T-helper 22 cell (primary cell): Measurements from ENCODE around the gene AKAP12.

Experiments used
- DNase-seq: peaks from one replicate; pipeline ENCODE4 v3.0.0-alpha.2; 2020; ENCODE audit warnings: low read depth

AKAP12 gene

DNA sequence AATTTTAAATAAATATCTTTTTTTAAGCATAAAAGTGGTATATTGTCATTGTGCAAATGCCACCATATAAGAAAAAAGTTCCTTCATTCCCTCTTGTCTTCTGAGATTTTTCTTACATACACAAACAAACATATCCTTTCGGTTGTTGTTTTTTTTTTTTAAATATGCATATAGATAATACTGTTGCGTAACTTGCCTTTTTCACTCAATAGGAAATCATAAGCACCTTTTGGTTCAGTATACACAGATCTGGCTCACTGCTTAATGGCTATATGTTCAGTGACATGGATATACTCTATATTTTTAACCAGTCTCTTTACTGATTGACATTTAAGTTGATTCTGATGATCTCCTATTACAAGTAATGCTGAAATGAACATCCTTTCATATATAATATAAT, 40.1 kb downstream of the AKAP12 start:
- no peak for DNase-seq

DNA sequence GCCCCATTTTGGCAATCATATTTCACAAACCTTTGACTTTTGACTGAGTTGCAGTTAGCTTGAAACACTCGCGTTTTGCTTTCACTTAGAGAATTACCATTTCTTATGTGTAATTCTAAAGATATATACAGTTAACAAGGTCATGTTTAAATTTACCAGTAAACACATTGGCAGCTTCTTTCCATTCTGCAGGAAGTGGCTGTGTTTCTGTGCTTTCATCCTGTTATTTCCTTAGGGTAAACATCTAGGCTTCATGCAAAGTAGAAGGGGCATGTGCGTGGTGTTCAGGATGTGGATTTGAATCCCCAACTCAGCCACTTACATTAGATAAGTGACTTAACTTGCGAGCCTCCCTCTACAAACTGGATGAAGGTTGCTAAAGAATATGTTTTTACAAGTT, 41.1 kb downstream of the AKAP12 start:
- no peak for DNase-seq

DNA sequence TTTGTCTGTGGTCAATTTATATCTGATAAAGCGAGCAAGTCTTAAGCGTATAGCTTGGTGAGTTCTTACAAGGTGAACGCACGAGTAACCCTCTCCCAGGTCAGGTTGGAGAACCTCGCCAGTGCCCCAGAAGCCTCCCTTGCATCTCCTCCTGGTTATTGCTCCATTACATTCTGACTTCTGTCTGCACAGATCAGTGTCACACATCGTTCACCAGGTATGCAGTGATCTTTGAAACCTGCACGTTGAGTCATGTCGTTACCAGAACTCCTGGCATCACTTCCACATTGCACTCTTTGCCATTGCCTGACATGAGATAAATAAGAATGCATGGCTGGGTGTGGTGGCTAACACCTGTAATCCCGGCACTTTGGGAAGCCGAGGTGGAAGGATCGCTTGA, 44.2 kb downstream of the AKAP12 start:
- no peak for DNase-seq

DNA sequence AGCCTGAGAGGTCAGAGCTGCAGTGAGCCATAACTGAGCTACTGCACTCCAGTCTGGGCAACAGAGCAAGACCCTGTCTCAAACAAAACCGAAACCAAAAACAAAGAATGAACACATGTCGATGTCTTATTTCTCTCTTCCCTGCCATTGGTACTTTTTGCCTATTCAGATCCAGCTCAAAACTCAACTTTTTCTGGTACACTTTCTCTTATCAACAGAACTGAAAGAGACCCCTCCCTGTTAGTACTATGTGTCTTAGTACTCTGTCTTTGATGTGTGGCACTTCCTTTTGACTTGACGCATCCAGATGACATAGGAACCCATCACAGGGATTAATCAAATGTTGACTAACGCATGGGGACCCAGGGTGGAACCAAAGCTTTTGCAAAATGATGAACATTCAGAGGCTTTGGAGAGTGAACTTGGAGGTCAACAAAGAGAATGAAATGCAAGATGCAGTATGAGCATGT, 44.8 kb downstream of the AKAP12 start:
- DNase-seq: no peak

DNA sequence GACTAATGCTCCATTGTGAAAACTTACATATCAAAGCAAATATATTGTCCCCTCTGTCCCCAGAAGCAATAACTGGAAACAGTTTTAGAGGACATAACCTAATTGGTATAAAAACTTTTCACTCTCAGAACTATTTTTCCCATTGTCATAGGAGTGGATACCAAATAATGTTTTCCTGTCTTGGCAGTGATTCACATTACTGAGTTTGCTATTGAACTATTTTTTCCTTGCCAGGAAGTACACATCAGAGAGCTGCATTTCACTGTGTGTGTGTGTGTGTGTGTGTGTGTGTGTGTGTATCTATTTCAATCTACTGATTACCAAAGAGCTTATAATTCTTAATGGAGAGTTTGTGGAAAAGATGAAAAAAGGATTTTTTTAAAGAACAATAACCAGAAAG, 45.4 kb downstream of the AKAP12 start:
- no peak for DNase-seq

DNA sequence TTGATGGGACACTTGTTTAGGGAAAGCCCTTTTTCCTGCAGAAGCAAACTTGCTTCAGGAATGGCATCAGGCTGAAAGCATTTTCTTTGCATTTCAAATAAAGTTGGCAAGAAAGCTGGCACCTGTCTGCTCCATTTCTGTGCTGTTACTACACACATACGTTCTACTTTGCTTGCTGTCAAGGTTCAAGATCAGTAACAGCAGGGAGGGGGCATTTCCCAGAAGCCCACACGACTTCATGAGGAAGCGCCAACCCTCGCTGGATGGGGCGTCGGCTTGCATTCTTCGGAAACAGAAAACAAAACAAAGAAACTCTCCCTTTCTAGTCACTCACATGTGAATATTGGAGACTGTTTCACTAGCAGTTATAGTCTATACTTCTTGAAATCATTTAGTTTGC, 46.4 kb downstream of the AKAP12 start:
- DNase-seq: no peak

DNA sequence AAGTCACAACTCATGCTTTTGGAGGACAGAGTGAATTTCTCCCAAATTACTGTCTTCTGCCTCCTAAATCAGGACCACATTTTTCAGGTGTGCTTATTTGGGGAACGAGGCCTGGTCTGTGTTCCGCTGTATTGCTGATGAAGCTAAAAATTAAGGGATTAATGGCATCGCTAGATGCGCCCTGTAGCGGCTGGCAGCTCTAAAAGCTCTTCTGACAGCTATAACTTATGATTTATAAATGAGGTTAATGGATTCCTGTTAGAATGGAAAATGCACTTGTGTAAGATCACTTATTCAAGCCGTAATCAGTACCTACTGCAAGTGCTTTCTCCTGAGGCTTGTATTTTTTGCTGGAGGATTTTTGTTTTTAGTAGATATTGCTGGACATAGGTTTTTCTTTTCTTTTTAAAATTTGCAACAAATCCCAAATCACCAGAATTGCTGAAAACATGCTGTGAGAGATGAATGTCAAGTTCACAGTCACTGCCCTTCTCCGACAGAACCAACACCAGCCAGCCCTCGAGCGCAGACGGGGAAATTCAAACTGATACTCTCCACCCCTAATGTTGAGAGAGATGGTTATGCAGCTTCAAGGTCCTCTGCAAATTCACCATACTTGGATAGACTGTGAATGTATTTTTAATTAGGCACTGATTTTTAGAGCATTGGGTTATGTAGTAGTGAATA, 49.1 kb downstream of the AKAP12 start:
- DNase-seq: no peak

DNA sequence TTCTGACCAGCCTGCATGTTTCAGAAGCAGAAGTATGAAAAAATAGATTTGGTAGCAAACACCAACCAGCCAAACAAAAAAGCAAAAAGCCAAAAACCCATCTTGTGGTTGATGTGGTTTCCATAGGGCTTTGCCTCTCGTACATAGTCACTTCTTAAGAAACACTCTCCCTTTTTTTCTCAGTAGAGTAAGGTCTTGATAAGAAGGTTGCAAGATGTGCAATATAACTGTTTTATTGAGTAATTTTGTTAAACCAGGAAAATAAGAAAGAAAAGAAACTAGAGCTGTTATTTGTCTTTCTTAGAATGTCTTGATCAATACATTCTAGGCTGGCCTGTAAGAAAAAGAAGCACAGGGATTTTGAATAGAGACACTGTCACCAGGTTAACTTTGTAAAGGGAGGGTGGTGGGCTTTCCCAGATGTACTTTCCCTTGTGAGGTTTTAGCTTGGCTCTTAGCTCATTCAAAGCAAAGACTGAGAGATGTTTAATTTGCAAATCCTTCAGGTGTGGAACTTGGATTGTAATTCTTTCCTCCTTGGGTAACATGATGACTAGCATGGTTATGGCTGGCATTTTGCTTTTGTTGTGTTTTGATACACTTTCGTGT, 49.7 kb downstream of the AKAP12 start:
- no peak for DNase-seq

DNA sequence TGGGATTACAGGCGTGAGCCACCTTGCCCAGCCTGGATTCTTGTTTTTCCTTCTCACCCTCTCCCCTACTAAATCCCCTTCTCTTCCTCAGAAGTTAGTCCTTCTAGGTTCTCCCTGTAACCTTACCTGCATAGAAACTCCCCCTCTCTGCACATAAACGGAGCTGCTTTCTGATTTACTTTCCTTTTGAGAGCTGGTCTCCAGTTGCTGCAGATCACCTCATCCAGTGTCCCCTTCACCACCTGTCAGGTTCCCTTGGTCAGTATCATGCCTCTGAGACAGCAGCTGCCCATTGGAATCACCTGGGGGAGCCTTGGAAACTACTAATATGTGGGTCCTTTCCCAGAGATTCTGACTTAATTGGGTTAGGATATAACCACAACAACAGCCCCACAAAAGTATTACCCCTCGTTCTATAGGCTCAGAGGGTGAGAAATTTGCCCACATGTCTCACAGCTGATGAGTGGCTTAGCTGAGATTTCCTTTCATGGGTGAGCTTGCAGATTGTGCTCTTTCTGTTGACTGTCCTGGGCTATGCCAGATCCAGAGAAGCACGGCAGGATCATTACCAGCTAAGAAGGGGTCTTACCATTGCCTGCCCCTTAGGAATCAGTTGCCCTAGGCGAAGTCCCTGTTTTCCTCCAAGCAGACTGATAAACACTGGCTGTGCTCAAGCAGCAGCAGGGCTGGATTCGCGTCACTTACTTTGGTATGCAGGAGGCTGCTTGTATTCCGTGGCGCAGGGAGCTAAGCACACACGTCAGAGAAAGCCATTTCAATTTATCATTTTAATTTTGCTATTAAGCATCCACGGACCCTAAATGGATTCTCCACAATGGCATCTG, 51.3 kb downstream of the AKAP12 start:
- DNase-seq: no peak

DNA sequence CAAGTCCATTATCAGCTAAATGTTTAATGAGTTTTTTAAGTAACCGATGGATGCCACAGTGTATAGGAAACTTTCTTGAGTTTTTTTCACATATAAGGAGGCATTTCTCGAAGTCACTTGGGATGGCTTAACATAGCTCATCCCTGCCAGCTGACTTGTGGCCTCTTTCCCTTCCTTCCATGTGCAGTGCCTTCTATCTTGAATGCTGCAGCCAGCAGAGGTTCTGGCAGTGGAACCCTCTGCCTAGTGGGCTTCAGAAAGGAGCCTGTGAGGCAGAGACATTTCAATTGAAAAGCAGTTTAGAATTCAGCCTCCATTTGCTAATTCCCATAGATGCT, 51.9 kb downstream of the AKAP12 start:
- no peak for DNase-seq

DNA sequence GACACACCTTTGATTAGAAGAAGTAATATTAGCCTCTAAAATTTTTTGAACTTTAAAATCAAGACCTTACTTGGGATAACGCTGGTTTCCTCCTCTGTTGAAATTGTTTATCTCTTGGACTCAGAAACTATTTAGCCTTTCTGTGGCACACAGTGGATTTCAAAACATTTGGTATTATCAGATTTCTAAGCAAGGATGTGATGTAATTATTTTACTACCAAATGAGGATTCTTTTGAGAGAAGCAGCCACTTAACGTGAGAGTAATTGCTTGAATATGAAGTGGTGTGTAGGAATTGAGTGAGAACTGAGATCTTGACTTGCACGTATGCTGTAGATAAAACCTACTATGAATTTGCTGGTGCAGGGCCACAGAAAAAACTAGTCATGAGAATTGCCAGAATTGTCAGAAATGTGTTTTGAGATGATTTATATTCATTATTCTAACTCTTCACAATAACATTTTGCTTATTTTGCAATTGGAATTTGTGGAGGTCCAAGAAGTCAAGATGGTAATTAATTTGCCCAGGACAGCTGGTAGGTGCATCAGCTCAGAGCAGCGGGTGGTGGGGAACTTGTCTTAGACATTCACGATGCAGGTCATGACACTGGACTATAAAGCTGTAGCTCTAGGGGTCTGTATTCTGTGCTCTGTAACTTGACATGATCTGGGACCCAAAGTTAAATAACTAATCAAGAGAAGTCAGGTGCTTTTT, 53.4 kb downstream of the AKAP12 start:
- no peak for DNase-seq

DNA sequence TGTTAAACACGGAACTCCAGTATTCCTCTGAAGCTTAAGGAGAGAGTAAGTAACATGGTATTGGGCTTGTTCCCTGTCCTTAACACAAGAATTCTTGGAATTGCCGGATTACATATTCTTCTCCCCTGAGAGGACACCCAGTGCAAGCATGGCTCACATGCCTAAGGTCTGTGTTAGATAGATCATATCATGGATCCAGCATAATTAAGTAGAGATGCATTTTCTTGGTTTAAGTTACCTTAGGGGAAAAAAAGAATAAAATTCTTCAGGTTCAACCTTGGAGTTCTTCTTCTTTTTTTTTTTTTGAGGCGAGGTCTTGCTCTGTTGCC, 53.9 kb downstream of the AKAP12 start:
- no peak for DNase-seq

DNA sequence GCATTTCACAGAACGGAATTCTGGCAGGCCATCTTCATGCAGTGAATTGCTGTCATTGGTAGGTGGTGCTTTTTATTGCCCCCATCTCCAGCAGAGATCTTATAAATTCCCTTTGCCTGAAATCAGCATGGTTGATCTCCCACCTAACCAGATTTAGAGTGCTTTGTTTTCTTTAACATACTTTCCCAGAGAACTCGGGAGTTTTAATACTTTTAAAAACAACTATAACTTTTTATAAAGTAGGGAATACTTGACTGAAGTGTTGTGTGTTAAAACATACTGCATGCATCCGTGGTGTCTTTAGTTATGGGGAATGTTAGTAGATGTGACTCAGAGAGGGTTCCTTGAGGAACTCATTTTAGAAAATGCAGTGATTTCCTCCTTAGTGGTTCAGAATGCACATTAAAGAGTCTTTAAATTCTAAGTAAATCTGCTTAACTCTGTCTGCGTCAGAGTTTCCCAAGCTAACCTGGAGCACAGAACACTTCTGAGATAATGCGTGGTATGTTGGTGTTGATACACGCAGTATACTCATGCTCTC, 54.9 kb downstream of the AKAP12 start:
- DNase-seq: no peak

DNA sequence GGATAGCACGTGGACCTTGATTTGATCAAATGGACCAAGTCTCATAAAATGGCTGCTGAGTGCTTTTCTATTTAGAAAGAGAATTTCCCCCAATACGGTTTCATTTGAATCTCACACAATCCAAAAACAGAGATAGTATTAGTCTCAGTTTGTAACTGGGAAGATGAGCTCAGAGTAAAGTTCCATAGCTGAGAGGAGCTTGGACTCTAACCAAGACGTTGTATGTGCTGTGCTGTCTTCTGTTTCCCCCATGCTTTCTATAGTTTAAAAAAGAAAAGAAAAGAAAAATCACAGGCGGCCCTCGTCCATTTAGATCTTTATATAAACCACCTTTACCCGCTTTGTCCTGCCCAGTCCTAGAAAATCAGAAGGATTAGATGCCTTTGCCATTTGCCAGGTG, 58.1 kb downstream of the AKAP12 start:
- DNase-seq: no peak

DNA sequence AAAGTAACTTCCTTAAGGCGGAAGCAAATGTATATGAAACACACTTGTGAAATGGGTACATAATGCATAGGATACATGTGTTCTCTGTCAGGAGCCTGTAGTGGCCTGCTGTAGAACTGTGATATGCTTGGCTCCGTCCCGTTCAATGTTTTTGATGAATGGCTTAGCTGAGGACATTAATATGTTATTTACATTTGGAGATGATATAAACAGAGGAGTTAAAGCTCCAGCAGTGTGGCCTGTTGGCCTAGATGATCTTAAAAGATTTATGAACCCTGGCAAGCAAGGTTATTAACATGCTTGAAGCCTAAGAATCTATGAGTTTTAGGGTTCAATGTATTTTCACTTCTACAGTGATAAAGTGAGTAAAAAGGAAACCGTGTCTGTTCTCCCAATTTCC, 59.2 kb downstream of the AKAP12 start:
- no peak for DNase-seq

DNA sequence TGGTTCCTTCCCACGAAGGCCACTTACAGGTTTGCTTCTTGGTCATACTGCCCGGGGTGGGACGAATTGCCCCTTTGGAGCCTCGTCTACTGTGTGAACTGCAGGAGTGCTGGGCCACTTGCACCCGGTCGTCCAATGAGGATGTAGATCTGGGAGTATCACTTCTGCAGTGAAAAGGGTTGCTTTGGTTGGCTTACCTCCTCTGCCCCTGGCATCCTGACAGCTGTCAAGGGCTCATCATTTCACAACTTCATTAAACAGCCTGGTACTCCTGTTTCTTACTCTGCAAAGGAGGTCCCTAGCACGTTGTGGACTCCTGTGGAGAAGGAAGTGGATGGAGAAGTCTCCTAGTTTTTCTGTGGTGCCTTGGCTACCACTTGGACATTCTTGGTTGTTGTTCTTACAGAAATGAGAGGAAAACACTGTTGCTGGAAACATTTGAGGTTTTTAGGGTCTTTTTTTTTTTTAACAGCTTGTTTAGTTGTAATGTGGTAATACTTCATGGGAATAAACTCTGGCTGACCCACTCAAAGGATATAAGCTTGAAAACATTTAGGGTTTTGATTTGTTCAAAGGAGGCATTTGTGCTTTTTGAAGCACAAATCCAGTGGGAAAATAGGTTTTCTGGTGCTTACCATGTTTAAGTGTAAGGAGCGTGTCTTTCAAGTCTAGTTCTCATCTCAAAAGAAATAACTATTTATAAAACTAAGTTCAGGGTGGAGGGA, 60.7 kb downstream of the AKAP12 start:
- no peak for DNase-seq

DNA sequence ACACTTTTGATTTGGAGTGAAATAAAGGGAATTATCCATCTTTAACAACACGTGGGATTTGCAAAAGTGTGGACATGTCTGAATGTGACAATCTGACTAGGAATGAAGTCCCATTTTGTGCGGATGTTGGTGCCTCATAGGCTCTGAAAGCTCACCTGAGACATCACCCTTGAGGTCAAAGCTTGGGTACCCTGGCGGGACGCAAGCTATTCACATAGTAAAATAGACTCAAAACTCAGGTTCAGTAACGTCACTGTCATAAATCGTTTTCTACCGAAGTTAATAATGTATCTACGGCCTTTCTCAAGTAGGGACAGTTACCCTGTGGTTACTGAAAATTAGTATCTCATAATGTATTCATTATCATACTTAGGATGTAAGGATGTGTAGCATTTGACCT, 61.8 kb downstream of the AKAP12 start:
- no peak for DNase-seq

DNA sequence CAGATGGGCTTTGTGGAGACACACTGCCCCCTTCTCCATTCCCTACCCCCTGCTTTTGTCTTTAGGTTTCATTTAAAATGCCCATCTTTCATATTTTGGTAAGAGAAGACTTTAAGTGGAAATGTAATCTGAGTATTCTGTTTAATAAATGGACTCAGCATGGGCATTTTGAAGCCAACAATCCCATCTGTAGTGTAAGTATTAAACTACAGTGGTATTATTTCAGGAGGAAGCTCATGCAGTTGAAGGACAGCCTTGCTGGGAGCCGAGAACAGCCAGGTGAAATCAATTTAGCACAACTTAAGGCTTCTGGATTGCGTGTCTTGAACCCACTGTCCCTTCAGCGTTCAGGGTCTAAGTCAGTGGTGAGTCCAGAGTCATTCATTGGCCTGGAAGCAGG, 63.5 kb downstream of the AKAP12 start:
- no peak for DNase-seq

DNA sequence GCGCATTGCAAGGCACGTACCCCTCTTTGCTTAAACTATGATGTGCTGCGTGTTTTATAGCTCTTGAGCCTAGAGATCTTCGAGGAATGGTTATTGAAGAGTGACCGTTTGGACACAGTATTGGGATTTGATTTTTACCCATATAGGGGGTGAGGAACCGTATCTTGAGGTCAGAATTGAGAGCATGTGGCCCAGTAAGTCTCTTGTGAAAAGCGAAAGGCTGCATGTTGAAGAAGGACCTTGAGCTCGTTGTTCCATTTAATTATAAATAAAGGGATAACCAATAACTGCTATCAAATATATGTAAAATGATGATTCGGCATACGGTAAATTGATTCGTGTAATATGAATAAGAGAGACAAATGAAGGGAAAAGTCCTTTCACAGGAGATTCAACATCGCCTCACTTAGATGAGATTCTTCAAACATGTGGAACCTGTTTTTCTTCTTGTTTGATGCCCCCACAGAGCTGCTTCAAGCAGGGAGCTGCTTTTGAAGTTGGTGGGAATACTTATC, 66.6 kb downstream of the AKAP12 start:
- DNase-seq: no peak

DNA sequence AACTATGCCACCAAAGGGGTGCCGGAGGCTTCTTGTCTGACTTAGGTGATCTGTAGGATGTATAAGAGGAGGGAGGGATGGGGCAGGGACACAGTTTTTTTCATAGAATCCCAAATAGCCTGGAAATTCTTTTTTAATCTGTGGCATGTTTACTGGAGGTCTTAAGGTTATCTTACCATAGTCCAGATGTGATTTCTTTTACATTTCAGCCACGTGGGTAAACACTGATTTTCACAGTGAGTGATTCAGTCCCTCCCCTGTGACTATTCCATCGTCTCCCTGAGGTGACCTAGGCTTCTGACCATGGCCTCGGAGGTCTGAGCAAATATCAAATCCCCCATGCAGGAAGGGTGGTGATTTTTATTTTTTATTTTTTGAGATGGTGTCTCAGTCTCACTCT, 67.7 kb downstream of the AKAP12 start:
- DNase-seq: no peak

DNA sequence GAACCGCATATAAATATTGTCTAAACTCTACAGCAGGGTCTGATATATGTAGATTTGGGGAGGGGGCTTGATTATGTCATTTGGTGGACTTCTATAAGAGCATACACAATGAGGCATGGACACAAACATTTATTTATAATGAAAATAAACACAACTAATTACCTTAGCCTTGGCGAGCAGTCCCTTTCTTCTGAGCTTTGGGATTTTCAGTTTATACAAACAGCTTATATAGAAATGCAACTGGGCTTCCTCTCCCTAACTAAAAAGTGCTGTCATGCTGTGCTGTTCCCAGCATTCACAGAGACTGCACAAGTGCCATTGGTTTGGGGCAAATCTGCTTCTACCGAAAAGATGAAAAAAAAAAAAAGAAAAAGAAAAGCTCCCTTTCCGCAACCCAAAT, 69.9 kb downstream of the AKAP12 start:
- no peak for DNase-seq

DNA sequence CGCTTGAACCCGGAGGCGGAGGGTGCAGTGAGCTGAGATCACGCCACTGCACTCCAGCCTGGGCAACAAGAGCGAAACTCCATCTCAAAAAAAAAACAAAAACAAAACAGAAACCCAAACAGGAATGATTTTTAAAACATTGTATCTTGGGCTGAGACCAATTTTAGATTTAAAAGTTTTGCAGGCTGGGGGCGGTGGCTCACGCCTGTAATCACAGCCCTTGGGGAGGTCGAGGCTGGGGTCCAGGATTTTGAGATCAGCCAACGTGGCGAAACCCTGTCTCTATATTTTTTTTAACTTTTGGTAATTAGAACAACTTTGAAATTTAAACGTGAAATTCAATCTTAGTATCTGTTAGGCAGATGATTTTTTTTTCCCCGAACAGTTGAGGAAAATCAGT, 70.5 kb downstream of the AKAP12 start:
- DNase-seq: no peak
